HG03521 (cell line): ENCODE results near the gene CRYGN.

Source experiments
- ATAC-seq: cut with Tn5 transposase; IDR thresholded peaks from one replicate; pipeline ENCODE4 v1.9.1; 2021; ENCODE audit warnings: mild to moderate bottlenecking, moderate library complexity; ENCODE audit not compliant: unreplicated experiment

Gene CRYGN

DNA sequence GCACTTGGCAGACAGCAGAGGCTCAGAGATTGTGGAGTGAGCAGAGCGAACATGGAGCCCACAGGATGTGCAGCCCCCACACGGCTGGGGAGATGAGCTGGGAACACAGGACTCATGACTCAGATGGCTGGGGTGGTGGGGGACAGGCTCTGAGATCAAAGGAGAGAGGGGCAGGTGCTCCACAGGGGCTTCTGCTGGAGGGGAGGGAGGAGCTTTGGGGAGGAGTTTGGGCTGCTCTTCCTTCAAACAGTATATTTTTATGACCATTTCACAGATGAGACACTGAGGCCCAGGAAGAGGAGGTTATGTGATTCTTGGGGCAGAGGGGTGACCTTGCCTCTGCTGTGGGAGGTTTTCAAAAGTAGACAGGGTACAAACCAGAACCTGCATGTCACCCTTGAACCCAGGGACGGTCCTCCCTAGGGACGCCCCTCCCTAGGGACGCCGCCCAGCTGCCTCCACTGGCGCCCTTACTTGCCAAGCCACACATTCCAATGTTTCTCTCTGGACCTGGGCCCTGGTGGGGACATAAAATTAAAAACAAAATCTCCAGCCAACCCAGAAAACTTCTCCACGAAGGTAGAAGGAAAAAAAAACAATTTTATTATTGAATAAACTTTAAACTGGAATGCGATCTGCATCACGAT, 981 bp upstream of the CRYGN start:
- no peak for ATAC-seq

DNA sequence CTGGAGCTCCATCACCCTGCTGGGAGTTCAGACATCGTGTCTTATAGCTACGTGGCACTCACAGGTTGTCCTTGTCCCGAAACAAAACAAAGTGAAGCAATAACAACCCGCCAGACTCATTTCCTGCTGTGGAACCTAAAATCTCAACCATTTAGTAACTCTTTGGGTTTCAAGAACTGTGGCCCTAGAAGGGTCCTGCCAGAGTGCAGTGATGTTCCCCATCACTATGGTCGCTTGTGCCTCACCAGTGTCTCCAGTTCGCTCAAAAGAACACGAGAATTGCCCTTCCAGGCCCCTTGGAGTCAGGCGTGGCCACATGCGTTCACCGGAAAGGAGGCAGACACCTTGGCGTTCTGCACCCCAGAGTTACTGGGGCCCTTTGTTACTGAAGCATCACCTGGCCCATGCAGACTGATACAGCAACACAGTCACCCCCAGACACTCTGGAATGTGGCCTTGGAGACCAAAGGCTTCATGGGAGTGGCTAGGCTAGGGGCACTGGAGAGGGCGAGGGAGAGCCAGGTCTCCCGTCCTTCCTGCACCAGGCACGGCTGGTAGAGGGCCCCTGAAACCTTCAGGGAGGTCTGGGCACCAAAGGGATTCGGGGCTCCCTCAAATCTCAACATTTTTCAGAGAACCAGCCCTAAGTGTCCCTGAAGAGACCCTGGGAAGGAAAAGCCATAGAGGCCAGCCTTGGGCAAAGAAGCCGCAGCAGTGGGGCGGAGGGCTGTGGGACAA, 908 bp downstream of the CRYGN start:
- no peak for ATAC-seq

DNA sequence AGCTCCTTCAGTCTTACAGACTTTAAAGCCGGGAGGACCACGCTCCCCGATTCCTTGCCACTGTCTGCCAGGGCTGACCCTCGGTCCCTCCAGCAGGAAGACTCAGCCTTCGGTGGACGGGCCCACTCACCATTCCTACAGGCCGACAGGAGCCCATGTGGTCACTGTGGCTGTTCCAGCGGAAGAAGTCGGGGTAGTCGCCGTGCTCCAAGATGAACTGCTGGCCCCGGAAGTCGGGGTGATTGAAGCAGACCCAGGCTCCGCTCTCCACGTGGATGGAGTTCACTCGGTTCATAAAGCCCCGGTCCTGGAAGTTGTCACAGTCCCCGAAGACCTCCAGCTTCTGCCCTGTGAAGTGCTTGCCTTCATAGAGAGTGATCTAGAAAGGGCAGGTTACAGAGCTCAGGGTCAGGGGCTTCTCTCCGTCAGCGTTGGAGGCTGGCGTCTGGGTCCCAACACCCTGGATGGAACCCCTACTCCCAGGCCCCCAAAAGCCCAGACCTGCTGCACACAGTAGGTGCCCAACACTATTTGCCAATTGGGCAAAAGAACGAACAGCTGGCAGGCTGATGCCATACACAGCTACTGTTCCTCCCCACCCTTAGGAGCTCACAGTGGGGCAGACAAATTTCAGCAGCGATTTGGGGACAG, 1.9 kb downstream of the CRYGN start:
- no peak for ATAC-seq

DNA sequence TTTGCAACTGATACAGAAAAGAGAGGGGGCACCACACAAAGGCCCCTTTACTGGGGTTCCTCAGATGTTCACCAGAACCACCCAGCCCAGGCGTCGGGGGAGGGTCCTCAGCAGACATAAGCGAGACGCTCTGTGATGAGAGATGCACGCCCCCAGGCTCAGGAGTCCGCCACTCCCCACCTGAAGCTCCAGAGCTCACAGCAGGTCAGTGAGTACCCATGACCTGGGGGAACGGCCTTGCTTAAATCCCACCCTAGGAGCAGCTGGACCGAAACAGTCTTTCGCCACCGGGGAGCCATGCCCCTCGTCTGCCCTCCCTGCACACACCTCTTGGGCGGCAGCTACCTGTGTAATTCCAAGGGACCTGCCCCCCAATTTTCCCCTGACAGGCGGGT, 2.8 kb downstream of the CRYGN start:
- no peak for ATAC-seq

DNA sequence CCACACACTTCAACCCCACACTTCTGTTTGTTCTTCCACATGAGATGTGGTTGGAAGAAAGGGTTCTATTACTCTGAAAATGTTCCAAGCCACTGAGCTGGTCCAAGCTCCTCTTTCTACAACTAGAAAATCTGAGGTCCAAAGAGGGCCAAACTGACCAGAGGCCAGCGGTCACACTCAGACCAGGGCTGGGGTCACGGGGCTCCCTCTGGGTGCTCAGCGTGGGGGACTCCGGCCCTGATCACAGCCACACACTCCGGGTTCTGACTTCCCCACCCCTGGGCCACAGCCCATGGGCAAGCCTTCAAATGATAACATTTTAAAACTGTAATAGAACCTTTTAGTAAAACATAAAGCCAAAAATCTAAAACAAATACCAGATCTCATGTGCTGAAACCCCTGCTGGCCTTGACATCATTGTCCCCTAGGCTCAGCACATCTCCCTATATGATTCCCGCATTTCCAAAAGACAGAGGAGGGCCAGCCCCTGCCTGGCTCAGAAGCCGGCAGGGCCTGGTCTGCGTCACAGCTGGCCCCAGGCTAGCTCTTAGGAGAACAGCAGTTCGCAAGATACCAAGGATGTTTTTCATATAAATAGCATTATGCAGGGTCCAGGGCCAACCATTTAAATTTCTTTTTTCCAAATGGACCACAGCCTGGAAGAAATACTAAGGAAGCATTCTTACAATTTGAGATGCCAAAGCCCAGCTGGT, 3.3 kb downstream of the CRYGN start:
- ATAC-seq, result no peak

DNA sequence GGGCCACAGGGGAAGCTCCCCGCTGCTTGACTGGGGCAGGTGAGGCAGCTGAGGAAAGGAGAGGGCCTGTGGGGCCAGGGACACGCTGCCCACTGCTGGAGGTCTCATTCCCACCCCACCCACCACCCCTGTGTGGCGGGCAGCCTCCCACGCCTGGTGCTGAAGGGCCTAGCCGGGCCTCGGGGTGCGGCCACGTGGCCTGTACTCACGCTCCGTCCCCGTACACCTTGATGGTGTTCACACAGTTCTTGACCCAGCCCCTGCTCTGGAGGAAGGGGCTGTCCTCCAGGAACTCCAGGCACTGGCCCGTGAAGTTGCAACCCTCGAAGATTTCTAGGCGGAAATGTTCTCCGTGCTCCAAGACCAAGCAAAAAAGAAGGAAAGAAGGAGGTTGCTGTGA, 4.0 kb downstream of the CRYGN start:
- no peak for ATAC-seq

DNA sequence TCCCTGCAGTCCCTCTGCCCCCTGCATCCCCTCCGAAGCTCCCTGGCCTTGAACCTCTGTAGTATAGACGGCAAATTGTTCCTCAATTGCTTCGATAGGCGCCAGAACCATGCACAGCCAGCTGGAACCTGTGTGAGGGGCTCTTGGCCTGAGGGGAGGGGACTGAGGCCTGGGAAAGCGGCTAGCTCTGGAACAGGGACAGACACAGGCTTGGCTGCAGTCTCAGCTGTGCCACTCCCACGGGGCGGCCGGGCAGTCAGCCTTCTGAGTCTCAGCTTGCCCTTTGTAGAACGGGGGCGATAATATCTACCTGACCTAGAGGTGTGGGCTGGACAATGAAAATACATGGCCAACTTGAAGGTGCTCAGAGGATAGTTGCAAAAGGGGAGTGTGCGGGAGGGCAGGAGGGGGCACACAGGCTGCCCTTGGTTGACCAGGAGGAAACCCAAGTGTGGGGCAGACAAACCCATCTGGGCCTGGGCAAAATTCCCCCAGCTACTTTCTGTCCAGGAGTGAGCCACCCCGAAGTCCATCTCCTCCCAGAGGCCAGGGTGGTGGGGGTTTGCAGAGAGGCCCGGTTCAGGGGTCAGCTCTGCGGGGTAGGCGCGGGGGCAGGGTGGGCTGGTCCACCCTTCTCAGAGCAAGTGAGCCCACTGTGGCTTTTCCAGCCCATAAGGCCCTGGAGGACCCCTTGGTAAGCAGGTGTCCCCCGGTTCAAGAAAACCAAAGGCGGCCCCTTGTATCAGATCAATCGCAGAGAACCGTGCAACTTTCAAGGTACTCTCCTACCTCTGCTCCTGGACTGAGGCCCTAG, 4.6 kb downstream of the CRYGN start:
- no peak for ATAC-seq

DNA sequence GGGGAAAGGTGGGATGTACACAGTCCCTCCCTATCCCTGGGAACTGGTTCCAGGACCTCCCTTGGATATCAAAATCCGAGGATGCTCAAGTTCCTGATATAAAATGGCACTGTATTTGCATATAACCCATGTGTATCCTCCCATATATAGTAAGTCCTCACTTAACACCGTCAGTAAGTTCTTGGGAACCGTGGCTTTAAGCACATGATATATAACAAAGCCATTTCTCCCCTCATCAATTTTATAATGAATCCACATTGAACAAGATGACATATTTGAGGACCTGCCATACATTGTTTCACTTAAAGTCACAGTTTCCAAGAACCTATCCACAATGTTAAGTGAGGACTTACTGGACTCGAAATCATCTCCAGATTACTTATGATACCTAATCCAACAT, 5.4 kb downstream of the CRYGN start:
- ATAC-seq, result no peak

DNA sequence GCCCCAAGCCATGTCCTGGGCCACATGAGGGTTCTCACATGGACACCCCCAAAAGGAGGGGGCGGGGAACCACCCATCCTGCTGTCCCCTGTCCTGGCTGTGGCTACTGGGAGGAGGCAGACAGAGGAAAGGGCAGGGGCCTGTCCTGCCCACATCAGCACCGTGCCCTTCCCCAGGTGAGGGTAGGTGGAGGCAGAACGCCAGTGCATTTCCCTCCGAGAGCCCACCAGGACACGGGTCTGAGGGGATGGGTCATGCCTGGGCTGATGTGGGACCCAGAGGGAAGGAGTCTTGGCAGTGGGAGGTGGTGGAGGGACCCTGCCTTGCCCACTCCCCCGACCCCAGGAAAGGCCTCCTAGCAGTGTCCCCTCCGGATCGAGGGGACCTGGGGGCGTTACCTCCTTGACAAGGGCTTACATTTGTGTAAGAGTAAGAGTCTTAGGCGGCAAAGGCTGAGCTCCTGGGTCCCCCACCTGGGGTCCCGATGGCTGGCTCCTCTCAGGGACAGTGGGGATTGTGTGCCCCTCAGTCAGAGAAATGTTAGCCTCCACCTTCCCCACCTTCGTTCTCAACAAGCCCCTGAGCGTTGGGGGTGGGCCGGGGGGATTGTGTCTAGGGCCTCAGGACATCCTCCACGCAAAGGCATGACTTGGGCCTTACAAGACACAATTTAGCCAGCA, 6.1 kb downstream of the CRYGN start:
- no peak for ATAC-seq

DNA sequence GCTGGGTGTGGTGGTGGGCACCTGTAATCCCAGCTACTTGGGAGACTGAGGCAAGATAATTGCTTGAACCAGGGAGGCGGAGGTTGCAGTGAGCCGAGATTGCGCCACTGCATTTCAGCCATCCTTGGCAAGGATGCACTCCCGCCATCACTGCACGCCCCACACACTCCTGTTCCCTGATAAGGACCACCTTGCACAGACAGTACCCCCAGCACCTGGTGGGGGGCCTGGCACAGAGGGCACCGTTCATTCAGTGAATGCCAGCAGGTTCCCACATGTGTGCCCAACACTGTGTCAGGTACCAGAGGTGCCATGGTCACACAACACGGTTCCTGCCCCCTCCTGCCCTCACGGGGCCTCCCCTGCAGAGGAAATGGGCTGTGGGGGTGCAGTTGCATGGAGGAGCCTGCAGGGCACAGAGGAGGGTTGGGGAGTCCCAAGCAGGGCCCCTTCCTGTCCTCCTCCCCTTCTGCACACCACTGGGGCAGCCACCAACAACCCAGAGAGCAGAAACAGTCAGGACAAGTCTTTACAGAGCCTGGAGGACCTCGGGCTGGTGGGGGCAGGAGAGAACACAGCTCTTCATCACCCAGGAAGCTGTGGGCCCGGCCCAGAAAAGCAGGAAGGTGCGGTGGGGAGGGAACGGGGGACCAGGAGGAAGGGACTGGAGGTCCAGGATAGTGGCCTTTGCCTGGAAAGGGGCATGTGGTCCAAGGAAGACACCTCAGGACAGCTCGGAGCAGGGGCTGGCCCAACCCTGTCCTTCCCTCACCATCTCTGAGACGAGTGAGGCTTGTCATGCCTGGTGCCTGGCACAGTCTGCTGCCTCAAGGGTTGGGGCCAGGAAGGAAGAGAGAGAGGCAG, 7.1 kb downstream of the CRYGN start:
- no peak for ATAC-seq

DNA sequence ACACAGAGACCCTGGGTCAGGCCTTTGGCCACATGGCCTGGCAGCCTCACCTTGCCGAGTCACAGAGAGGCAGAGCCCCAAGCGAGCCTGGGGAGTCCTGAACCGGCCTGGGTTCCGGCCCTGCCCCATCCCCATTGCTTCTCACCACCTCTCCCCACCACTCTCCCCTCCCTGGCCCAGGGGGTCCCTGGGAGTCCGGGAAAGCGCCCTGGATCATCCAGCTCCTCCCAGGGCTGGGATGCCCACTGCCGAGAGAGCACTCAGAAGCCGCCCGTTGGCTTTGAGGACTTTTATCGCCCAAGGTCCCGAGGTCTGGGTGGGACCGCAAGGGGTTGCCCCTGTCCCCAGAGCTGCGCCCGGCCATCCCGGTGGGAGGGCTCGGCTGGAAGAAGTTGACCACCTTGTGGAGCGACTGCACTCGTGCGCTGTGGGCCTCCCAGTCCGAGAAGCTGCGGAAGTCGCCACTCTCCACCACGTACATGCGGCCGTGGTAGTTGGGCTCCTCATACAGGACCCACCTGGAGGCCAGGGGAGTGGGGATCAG, 8.1 kb downstream of the CRYGN start:
- no peak for ATAC-seq

DNA sequence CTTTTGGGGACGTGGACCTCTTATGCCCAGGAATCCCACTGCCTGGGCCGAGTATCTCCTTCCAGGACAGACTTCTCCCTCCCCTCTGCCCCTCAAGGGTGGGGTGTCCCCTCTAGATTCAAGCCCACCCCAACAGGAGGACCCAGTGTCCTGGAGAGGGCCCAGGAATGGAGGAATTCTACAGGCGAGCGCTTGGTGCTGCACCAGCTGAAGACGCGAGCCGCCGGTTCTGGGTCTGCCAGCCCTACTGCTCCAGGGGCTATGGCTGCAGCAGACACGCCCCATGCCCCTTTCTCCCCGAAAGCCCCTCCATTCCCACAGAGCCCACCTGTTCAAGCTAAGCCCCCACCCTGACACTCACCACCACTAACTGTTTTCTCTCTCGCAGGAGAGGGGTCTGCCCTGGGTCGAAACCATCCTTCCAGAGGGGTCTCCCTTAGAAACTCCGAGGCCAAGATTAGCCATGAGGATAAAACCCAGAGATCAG, 8.6 kb downstream of the CRYGN start:
- no peak for ATAC-seq

DNA sequence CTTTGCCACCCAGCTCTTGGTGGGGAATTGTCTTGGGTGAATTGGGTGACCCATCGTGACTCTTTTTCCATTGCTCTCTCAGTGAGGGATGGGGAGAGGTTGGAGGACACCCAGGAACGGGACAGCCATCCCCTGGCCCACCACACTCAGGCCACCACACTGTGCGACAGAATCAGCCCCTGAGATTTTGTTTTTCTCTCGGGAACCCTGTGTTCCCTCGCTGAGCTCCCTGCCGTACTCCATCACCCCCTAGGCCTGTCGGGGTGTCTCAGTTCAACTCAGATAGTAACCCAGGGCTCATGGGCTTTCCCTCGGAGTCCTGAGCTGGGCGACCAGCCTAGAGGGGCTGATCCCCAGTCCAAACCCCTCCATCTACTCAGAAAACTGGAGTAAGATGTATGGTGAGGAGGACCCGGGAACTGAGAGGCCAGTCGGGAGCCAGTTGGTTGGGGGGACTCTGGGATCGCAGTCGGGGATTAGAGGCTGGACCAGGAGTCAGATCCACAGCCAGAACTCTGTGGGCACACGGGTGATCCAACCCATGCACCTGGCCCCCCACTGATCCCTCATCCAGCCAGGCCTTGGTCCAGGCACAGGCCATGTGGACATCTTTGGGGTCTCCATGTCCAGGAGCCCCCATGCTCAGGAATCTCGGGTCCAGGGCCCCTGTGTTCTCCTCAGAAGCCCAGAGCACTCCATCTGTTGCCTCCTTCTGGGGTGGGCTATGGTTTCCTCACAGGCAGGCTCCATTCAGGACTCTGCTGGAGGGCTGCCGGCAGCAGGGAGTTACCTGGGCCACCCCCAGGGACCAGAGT, 9.3 kb downstream of the CRYGN start:
- no peak for ATAC-seq

DNA sequence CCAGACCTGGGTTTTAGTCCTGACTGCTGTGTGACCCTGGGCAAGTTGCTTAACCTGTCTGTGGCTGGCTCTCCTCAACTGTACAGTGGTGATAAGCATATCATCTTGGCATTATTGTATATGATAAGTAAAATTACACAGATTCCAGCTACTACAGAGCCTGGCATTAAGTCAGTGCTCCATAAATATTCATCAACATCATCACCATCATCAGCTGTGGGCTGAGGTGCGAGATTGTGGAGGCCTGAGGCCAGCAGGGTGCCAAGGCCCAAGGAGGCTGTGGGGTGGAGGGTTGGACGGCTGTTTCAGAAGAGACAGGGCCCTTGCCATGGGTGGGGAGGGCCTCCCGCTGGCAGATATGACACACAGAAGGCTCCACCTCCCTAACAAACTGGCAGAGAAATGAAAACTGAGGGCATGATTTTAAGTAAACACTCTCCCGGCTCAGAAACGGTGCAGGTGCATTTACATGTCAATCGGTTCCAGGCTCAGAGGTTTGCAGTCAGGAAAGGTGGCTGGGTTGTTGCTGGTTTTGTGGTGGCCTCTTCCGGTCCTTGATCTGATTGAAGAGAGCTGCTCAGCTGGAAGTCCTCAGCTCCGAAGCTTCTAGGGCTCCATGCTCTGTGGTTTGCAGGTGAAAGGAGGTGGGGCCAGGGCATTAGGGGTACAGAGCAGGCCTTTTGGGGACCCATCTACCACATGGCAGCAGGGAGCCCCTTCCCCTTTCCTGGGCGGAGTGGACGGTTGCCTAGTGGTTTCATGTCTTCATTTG, 10.2 kb downstream of the CRYGN start:
- ATAC-seq, result no peak

DNA sequence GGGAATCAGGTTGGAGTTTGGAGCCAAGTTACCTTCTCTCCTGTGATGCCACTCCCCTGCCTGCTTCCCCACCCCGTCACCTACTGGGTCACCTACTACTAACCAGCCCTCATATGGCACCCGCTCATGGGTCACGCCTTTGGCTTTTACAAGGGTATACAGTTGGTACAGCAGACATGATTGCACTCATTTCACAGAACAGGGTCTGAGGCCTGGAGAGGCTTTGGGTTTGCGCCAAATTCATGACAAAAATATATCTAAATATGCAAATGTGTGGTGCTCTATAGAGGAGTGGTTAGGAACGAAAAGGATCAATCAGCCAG, 10.7 kb downstream of the CRYGN start:
- no peak for ATAC-seq

DNA sequence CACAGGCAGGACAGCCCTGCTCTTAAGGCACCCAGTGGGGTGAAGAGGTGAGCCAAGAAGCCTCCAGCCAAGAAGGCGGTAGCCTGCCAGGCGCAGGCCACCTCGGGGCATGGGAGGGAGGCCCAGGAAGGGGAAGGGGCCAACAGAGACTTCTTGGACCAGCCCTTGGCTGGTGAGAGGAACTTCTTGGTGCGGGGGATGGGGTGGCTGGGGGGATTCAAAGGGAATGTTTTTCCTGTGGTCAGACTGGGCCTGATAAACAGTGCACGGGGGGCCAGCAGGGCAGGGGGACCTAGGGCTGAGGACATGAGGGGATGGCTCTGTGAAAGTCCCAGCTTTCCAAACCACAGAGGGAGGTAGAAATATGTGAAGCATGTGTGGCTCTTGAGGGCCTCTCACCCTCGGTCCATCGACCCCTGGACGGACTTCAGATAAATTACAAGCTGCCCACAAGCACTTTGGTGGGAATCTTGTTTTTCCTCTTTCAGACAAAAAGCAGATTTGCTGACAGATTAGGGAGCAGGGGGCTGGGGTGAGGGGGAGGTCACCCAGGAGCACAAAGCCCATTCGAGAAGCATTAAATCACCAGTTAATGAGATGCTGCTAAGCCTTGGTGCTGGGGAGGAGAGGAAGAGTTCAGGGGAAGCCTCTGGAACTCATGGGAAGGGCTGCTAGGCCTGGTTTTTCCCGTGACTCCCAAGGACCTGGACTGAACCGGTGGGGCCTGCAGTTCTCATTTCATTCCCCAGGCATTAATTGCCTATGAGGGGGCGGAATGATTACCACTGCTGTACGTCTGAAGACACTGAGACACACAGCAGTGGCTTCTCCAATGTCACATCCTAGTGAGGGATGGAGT, 11.3 kb downstream of the CRYGN start:
- ATAC-seq, result no peak
